GM21786 (cell line): ENCODE measurements around the gene TOLLIP.
"Not testable (repeated sequence)": the region's sequence is repeated elsewhere in the genome, so short reads cannot be mapped to it uniquely, and the experiment has no call there.

Source experiments
- ATAC-seq: cut with Tn5 transposase; IDR thresholded peaks from one replicate; pipeline ENCODE4 v1.9.1; 2021; ENCODE audit not compliant: unreplicated experiment

The TOLLIP gene

GRCh38 chr11:1252371-1253102, 56.9 kb downstream of the TOLLIP start:
- no peak for ATAC-seq

DNA sequence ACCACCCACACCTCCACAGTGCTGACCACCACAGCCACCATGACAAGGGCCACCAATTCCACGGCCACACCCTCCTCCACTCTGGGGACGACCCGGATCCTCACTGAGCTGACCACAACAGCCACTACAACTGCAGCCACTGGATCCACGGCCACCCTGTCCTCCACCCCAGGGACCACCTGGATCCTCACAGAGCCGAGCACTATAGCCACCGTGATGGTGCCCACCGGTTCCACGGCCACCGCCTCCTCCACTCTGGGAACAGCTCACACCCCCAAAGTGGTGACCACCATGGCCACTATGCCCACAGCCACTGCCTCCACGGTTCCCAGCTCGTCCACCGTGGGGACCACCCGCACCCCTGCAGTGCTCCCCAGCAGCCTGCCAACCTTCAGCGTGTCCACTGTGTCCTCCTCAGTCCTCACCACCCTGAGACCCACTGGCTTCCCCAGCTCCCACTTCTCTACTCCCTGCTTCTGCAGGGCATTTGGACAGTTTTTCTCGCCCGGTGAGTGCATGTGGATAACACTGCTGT, 58.1 kb downstream of the TOLLIP start:
- ATAC-seq = no peak

- ATAC-seq = not testable (repeated sequence)
Measured at GRCh38 chr11:1250411-1250810, 59.0 kb downstream of the TOLLIP start.

- ATAC-seq = not testable (repeated sequence)
Measured at GRCh38 chr11:1248951-1249350, 60.5 kb downstream of the TOLLIP start.

GRCh38 chr11:1247026-1247425, 62.4 kb downstream of the TOLLIP start:
- not testable (repeated sequence) for ATAC-seq

DNA sequence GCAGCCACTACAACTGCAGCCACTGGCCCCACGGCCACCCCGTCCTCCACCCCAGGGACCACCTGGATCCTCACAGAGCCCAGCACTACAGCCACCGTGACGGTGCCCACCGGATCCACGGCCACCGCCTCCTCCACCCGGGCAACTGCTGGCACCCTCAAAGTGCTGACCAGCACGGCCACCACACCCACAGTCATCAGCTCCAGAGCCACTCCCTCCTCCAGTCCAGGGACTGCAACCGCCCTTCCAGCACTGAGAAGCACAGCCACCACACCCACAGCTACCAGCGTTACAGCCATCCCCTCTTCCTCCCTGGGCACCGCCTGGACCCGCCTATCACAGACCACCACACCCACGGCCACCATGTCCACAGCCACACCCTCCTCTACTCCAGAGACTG, 63.1 kb downstream of the TOLLIP start:
- ATAC-seq = not testable (repeated sequence)

DNA sequence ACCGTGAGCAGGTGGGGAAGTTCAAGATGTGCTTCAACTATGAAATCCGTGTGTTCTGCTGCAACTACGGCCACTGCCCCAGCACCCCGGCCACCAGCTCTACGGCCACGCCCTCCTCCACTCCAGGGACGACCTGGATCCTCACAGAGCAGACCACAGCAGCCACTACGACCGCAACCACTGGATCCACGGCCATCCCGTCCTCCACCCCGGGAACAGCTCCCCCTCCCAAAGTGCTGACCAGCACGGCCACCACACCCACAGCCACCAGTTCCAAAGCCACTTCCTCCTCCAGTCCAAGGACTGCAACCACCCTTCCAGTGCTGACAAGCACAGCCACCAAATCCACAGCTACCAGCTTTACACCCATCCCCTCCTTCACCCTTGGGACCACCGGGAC, 63.7 kb downstream of the TOLLIP start:
- ATAC-seq = not testable (repeated sequence)

DNA sequence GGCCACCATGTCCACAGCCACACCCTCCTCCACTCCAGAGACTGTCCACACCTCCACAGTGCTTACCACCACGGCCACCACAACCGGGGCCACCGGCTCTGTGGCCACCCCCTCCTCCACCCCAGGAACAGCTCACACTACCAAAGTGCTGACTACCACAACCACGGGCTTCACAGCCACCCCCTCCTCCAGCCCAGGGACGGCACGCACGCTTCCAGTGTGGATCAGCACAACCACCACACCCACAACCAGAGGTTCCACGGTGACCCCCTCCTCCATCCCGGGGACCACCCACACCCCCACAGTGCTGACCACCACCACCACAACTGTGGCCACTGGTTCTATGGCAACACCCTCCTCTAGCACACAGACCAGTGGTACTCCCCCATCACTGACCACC, 64.9 kb downstream of the TOLLIP start:
- not testable (repeated sequence) for ATAC-seq

DNA sequence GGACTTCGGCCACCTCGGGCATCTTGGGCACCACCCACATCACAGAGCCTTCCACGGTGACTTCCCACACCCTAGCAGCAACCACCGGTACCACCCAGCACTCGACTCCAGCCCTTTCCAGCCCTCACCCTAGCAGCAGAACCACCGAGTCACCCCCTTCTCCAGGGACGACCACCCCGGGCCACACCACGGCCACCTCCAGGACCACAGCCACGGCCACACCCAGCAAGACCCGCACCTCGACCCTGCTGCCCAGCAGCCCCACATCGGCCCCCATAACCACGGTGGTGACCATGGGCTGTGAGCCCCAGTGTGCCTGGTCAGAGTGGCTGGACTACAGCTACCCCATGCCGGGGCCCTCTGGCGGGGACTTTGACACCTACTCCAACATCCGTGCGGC, 65.9 kb downstream of the TOLLIP start:
- not testable (repeated sequence) for ATAC-seq

GRCh38 chr11:1242751-1243150, 66.7 kb downstream of the TOLLIP start:
- ATAC-seq = not testable (repeated sequence)

- no peak for ATAC-seq
Measured at GRCh38 chr11:1242289-1242688, 67.1 kb downstream of the TOLLIP start.

DNA sequence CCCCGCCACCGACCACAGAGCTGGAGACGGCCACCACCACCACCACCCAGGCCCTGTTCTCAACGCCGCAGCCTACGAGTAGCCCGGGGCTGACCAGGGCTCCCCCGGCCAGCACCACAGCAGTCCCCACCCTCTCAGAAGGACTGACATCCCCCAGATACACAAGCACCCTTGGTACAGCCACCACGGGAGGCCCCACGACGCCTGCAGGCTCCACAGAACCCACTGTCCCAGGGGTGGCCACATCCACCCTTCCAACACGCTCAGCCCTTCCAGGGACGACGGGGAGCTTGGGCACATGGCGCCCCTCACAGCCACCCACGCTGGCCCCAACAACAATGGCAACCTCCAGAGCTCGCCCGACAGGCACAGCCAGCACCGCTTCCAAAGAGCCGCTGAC, 67.7 kb downstream of the TOLLIP start:
- no peak for ATAC-seq

DNA sequence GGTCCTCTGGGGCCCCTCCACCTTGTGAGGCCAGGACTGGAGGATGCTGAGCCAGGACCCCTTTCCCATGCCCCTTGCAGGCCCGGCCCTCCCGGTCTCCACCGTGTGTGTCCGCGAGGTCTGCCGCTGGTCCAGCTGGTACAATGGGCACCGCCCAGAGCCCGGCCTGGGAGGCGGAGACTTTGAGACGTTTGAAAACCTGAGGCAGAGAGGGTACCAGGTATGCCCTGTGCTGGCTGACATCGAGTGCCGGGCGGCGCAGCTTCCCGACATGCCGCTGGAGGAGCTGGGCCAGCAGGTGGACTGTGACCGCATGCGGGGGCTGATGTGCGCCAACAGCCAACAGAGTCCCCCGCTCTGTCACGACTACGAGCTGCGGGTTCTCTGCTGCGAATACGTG, 68.7 kb downstream of the TOLLIP start:
- ATAC-seq = no peak

DNA sequence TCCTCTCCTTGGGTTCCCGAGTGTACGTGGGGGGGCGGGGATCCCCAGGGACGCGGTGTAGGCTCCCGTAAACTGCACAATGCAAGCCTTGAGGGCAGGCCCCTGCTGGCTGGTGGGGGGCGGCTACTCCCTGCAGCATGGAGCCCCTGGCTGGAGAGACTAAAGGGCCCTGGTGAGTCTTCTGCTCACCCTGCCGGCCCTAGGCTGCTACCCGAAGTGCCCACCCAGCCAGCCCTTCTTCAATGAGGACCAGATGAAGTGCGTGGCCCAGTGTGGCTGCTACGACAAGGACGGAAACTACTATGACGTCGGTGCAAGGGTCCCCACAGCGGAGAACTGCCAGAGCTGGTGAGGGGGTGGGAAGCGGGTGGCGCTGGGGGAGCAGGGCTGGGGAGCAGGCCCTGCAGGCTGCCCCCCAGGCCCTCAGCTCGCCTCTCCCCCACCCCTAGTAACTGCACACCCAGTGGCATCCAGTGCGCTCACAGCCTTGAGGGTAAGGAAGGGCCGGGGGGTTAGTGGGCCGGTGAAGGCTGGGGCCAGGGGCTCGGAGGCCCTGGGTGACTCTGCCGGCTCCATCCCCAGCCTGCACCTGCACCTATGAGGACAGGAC, 69.7 kb downstream of the TOLLIP start:
- ATAC-seq = no peak

DNA sequence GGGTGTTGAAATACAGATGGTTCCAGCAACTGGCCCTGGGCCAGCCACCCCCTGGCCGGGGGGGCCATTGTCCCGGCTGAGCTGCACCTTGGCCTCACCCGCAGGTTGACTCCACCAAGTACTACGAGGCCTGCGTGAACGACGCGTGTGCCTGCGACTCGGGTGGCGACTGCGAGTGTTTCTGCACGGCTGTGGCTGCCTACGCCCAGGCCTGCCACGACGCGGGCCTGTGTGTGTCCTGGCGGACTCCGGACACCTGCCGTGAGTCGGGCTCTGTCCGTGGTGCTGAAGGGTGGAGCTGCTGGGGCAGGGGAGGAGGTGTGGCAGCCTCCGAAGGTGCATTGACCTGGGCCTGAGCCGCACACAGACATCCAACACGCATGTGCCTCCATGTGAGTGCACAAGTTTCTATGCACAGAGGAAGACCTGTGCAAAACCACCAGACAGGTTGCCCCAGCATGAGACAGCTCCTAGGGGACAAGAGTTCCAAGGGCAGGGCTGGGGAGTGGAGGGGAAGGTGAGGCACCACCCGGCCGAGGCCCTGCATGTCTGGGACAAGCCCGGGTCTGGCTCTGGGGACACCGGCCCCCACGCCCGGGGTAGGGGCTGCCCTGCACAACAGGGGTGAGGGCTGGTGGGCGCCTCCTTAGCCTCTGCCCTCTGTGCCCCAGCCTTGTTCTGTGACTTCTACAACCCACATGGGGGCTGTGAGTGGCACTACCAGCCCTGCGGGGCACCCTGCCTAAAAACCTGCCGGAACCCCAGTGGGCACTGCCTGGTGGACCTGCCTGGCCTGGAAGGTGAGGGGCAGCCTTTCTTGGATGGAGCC, 70.5 kb downstream of the TOLLIP start:
- no peak for ATAC-seq

DNA sequence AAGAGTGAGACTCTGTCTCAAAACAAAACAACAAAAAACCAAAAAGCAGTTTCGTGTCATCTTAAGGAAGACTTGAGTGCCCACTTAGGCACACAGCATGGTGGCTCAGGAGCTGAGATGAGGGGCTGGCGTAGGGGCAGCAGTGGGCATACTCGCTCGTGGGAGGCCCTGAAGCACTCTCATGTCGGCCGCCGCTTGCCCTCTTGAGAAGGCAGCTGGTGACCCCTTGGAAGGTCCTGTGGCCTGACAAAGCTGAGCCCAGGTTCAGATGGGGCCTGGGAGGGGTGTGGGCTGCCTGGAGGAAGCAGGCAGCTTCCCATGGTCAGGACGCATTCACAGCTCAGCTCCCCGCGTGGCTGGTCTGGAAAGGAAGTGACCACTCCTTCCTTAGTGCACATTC, 71.6 kb downstream of the TOLLIP start:
- no peak for ATAC-seq

DNA sequence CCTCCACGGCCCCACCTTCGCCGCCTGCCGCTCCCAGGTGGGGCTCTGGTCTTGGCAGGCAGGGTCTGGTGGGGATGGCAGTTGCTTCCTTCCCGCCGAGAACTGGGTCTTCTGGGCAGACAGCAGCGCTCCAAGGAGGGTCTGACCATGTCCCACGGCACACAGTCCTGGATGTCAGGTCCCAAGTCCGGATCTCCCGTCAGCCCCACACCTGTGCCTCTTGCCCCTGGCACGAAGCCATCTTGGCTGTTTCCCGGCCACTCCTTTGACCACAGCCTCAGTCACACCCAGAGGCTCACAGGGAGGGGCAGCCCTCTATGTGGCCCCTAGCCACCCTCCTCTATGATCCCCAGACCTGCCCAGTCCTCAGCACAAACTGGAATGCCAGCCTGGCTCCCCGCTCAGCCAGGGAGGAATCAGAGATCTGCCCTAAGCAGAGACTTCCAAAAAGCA, 72.3 kb downstream of the TOLLIP start:
- ATAC-seq = no peak

DNA sequence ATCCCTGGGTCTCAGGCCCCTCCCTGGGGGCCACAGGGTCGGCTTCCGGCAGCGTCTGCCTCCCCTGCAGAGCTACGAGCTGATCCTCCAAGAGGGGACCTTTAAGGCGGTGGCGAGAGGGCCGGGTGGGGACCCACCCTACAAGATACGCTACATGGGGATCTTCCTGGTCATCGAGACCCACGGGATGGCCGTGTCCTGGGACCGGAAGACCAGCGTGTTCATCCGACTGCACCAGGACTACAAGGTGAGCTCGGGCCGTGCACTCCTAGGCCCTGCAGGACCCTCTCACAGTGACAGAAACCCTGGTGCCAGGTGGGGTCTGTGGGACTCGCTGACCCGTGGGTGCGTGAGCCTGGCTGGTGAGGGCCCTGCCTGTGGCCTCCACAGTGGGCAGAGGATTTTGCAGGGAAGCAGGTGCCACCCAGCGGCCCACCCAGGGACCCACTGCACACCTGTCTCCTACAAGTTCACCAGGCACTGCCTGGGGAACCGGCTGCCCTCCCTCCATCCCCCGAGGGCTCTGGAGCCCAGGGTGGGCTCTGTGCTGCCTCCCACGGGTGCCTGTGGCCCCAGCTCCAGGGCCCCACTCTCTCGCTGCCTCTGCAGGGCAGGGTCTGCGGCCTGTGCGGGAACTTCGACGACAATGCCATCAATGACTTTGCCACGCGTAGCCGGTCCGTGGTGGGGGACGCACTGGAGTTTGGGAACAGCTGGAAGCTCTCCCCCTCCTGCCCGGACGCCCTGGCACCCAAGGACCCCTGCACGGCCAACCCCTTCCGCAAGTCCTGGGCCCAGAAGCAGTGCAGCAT, 72.9 kb downstream of the TOLLIP start:
- no peak for ATAC-seq

DNA sequence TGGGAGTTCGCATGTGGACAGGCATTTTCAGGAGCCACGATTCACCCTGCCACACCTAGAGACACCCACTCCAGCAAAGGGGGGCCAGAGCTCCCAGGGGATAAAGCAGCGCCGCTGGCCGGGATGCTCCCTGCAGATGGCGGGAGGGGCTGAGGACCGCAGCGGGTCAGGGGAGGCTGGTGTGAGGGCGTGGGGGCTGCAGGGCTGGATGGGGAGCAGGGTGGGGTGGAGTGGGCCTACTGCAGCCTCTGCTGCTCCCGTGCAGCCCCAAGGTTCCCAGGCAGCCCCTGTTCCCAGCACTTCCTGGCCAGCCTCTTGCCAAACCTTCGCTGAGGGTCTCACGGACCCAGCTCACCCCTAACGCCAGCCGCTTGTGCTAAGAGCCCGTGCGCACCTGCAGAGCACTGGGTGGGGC, 73.5 kb downstream of the TOLLIP start:
- no peak for ATAC-seq

DNA sequence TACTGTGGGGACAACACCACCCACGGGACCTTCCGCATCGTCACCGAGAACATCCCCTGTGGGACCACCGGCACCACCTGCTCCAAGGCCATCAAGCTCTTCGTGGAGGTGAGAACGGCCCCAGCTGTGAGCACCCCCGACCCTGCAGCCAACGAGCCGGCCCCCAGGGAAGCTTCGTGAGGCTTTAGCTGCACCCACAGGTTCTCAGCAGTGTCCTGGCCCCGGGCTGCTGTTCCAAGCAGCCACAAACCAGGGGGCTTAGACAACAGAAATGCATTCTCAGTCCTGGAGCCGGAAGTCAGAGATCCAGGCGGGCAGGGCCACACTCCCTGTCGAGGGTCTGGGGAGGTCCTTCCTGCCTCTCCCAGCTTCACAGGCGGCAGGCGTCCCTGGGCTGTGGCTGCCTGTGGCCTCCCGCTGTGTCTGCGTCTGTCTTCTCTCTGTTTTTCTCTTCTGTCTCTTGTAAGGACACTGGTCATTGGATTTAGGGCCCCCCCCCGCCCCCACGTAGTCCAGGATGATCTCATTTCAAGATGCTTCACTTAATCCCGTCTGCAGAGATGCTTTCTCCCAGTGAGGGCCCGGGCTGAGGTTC, 74.0 kb downstream of the TOLLIP start:
- ATAC-seq = no peak
